Liver (tissue), 9 donors: Measurements from ENCODE around the gene SLC11A1. TPM values are rescaled to one million over a fixed set of nuclear protein-coding genes. Genes with fewer than 3 reads are reported as not detected.

ENCODE experiments used
- DNase-seq: peaks from one replicate; pipeline ENCODE4 v3.0.0-alpha.2; 2017; ENCODE audit warnings: low spot score
- H3K27ac ChIP-seq, 2 donors: one replicate each; pipeline ENCODE4 v1.7.0; 2013; ENCODE audit warnings: inconsistent platforms in 2 of 2, low read length in 2 of 2, control low read depth in 1 of 2, low read depth in 1 of 2, mild to moderate bottlenecking in 1 of 2
- H3K27me3 ChIP-seq, 4 donors: one replicate each; pipeline versions ENCODE4 v1.6.1 to v1.7.0; 2013; ENCODE audit warnings: low read length in 3 of 4, inconsistent platforms in 1 of 4, mild to moderate bottlenecking in 1 of 4, moderate library complexity in 1 of 4; ENCODE audit not compliant: control insufficient read depth in 4 of 4, insufficient read depth in 4 of 4
- H3K36me3 ChIP-seq, 4 donors: one replicate each; pipeline versions ENCODE4 v1.6.1 to v1.7.0; 2013; ENCODE audit warnings: low read length in 3 of 4, mild to moderate bottlenecking in 3 of 4, low read depth in 1 of 4, moderate library complexity in 1 of 4; ENCODE audit not compliant: control insufficient read depth in 4 of 4, insufficient read depth in 3 of 4
- H3K4me1 ChIP-seq, 4 donors: one replicate each; pipeline versions ENCODE4 v1.6.1 to v1.7.0; 2013; ENCODE audit warnings: low read length in 3 of 4, mild to moderate bottlenecking in 3 of 4, moderate library complexity in 1 of 4; ENCODE audit not compliant: control insufficient read depth in 4 of 4, insufficient read depth in 4 of 4
- H3K4me3 ChIP-seq, 3 donors: one replicate each; pipeline versions ENCODE4 v1.6.1 to v1.7.0; 2013; ENCODE audit warnings: low read length in 3 of 3, control low read depth in 1 of 3, low read depth in 1 of 3, mild to moderate bottlenecking in 1 of 3
- H3K9ac ChIP-seq, 2 donors: one replicate each; pipeline ENCODE4 v1.7.0; 2013; ENCODE audit warnings: low read length in 2 of 2, mild to moderate bottlenecking in 2 of 2, moderate library complexity in 2 of 2, control low read depth in 1 of 2, low read depth in 1 of 2
- H3K9me3 ChIP-seq, 4 donors: one replicate each; pipeline versions ENCODE4 v1.6.1 to v1.7.0; 2013; ENCODE audit warnings: low read length in 3 of 4; ENCODE audit not compliant: control insufficient read depth in 4 of 4
- ATF3 ChIP-seq: IDR thresholded peaks from 2 replicates; pipeline ENCODE4 v1.6.1; 2016; ENCODE audit warnings: antibody characterized with exemption
- CTCF ChIP-seq: fragments of 150-350 bp; IDR thresholded peaks from 2 replicates; pipeline ENCODE4 v1.5.1; 2017; ENCODE audit warnings: improper control_type of control experiment, low read depth, low read length; ENCODE audit not compliant: missing input control
- EGR1 ChIP-seq, 2 donors: IDR thresholded peaks; 2 replicates each; pipeline ENCODE4 v1.6.1; 2016 to 2018; ENCODE audit warnings: antibody characterized with exemption in 2 of 2, low read depth in 2 of 2
- FOXA1 ChIP-seq: IDR thresholded peaks from 2 replicates; pipeline ENCODE4 v1.6.1; 2016; ENCODE audit warnings: antibody characterized with exemption
- FOXA2 ChIP-seq: IDR thresholded peaks from 2 replicates; pipeline ENCODE4 v1.6.1; 2016; ENCODE audit warnings: antibody characterized with exemption
- GABPA ChIP-seq, 2 donors: IDR thresholded peaks in 1 of 2; conservative IDR thresholded peaks in 1 of 2; 2 replicates each; pipeline ENCODE4 v1.6.1; 2016; ENCODE audit warnings: antibody characterized with exemption in 2 of 2, mild to moderate bottlenecking in 1 of 2, moderate library complexity in 1 of 2
- HNF4A ChIP-seq, 2 donors: conservative IDR thresholded peaks; 2 replicates each; pipeline ENCODE4 v1.6.1; 2016; ENCODE audit warnings: antibody characterized with exemption in 2 of 2, mild to moderate bottlenecking in 2 of 2
- HNF4G ChIP-seq: IDR thresholded peaks from 2 replicates; pipeline ENCODE4 v1.6.1; 2016; ENCODE audit warnings: antibody characterized with exemption
- JUND ChIP-seq, 2 donors: IDR thresholded peaks; 2 replicates each; pipeline ENCODE4 v1.6.1; 2016; ENCODE audit warnings: antibody characterized with exemption in 2 of 2
- MAX ChIP-seq: IDR thresholded peaks from 2 replicates; pipeline ENCODE4 v1.6.1; 2016; ENCODE audit warnings: antibody characterized with exemption
- NR2F2 ChIP-seq: IDR thresholded peaks from 2 replicates; pipeline ENCODE4 v1.6.1; 2016; ENCODE audit warnings: antibody characterized with exemption
- RAD21 ChIP-seq, 2 donors: IDR thresholded peaks; 2 replicates each; pipeline ENCODE4 v1.6.1; 2016; ENCODE audit warnings: antibody characterized with exemption in 2 of 2, mild to moderate bottlenecking in 2 of 2
- REST ChIP-seq: IDR thresholded peaks from 2 replicates; pipeline ENCODE4 v1.6.1; 2016; ENCODE audit warnings: antibody characterized with exemption, mild to moderate bottlenecking
- RXRA ChIP-seq, 2 donors: IDR thresholded peaks; 2 replicates each; pipeline ENCODE4 v1.6.1; 2017 to 2018; ENCODE audit warnings: antibody characterized with exemption in 2 of 2, mild to moderate bottlenecking in 1 of 2
- SP1 ChIP-seq: IDR thresholded peaks from 2 replicates; pipeline ENCODE4 v1.6.1; 2018; ENCODE audit warnings: antibody characterized with exemption, mild to moderate bottlenecking
- TAF1 ChIP-seq: conservative IDR thresholded peaks from 2 replicates; pipeline ENCODE4 v1.6.1; 2016; ENCODE audit warnings: antibody characterized with exemption, mild to moderate bottlenecking
- YY1 ChIP-seq: IDR thresholded peaks from 2 replicates; pipeline ENCODE4 v1.6.1; 2016; ENCODE audit warnings: antibody characterized with exemption, mild to moderate bottlenecking
- ZBTB33 ChIP-seq: IDR thresholded peaks from 2 replicates; pipeline ENCODE4 v1.6.1; 2016; ENCODE audit warnings: antibody characterized with exemption
- WGBS: extraction: QIAGEN DNeasy Blood & Tissue Kit; methylation state at CpG from one replicate; pipeline ENCODE4 v1.1.7; 2013; 5-methylcytosine and 5-hydroxymethylcytosine counted together
- polyA plus RNA-seq, 2 donors: library from polyadenylated mRNA; stranded (reverse) in 1 of 2; unstranded in 1 of 2; fragments of 200-250 nt in 1 of 2; fragments of >200 nt in 1 of 2; fragmentation: Nextera tagmentation in 1 of 2; extraction: Ambion mirVana in 1 of 2; gene quantifications; one replicate each; pipeline versions ENCODE4 v1.2.1 to v1.2.3, GENCODE V29; 2013 to 2015
- total RNA-seq, 2 donors: library from RNA; depleted of rRNA; stranded (reverse); fragments of >200 nt; gene quantifications; one replicate each; pipeline ENCODE4 v1.2.3, GENCODE V29; 2014
- donor health status: healthy.
- donor health status: healthy.
- donor health status: healthy.
- donor health status: healthy.
- donor health status: healthy.

SLC11A1 gene
- total and polyA plus RNA-seq, 4 donors = 1.4 to 23.0 (median 3.2) TPM

- TF ChIP-seq HNF4A (conservative IDR thresholded peaks at IDR 0.05) (peak; percentile 43 to 50), MAX (peak; percentile 90), RAD21 (IDR thresholded peaks at IDR 0.05) (peak in 1 of 2 donors; percentile 48), GABPA (IDR thresholded peaks at IDR 0.05 in 1 of 2, conservative IDR thresholded peaks at IDR 0.05 in 1 of 2) (peak in 1 of 2 donors; percentile 61), FOXA1 (no peak), EGR1 (IDR thresholded peaks at IDR 0.05; ENCODE audit: low read depth in 2 of 2) (peak; percentile 44 to 84), YY1 (peak; percentile 87), ZBTB33 (peak; percentile 16), RXRA (IDR thresholded peaks at IDR 0.05) (peak in 1 of 2 donors; percentile 28), ATF3 (no peak), CTCF (no peak), TAF1 (no peak), FOXA2 (no peak), NR2F2 (no peak), SP1 (peak; percentile 66), REST (peak; percentile 13), HNF4G (no peak), JUND (IDR thresholded peaks at IDR 0.05) (no peak)
- Histone ChIP-seq H3K9ac (peak within 1 kb of the TSS; percentile 72 to 91), H3K27me3 (no peaks in the 10 kb centered on the region), H3K4me1 (peaks cover 15 to 62% (median 55%) of the 10 kb centered on the region in 4 donors), H3K9me3 (no peaks in the 10 kb centered on the region), H3K4me3 (peak within 1 kb of the TSS; percentile 83 to 91 (median 88)), H3K27ac (peak within 1 kb of the TSS; percentile 99), H3K36me3 (peaks cover 7 to 19% (median 12%) of the 10 kb centered on the region in 4 donors)
- WGBS = under 1% methylated on average over 78 of the region's 78 CpGs
- peak; percentile 97 for DNase-seq
Observed at GRCh38 chr2:218399391-218400166, 17.5 kb downstream of the SLC11A1 start, which contains the start of gene CTDSP1. CTDSP1 (plus strand) TSS chr2:218399868; CDS start chr2:218400091, 223 bp downstream.
